ENCODE measurements around the gene NLGN1.

Gene NLGN1

DNA sequence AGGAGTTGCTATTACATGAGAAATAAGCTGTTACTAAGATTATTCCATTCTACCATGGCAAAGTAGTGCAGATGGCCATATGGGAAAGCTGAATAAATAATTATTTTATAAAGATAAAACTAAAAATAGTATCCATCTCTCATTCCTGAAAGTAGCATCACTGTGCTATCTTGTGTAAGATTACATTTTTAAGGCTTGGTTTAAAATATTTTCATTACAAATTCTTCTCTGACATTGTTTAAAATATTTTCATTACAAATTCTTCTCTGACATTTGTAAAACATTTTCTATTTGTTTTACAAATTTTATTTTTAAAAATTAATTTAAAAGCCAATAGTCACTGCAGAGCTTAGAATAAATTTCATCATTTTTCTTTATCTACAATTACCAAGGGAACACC is 796.1 kb downstream of the NLGN1 start:
- peak overlapping the region; percentile 84 for H3K27ac ChIP-seq
- TF ChIP-seq, protein P1, sequence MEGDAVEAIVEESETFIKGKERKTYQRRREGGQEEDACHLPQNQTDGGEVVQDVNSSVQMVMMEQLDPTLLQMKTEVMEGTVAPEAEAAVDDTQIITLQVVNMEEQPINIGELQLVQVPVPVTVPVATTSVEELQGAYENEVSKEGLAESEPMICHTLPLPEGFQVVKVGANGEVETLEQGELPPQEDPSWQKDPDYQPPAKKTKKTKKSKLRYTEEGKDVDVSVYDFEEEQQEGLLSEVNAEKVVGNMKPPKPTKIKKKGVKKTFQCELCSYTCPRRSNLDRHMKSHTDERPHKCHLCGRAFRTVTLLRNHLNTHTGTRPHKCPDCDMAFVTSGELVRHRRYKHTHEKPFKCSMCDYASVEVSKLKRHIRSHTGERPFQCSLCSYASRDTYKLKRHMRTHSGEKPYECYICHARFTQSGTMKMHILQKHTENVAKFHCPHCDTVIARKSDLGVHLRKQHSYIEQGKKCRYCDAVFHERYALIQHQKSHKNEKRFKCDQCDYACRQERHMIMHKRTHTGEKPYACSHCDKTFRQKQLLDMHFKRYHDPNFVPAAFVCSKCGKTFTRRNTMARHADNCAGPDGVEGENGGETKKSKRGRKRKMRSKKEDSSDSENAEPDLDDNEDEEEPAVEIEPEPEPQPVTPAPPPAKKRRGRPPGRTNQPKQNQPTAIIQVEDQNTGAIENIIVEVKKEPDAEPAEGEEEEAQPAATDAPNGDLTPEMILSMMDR (IDR thresholded peaks at IDR 0.05): no peak
- no peak for TF ChIP-seq ZFX (IDR thresholded peaks at IDR 0.05; ENCODE audit: borderline replicate concordance)

DNA sequence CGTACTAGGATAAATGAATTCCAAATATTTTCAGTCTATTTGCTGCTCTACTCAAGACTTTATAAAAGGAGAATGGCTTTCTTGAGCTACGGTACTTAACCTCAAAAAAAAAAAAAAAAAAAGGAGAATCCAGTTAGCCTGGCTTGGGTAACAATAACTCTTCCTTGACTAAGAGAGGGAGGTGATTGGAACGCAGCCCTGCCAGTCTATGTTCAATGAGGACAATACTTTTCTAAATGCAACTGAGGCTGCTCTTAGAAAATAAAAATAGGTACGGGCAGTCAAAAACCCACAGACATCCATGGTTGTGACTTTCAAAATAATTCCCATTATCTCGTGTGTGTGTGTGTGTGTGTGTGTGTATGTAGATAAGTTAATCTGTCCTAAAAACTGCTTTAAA is 799.9 kb downstream of the NLGN1 start:
- H3K27ac ChIP-seq: peak overlapping the region; percentile 87
- TF ChIP-seq ZFX (IDR thresholded peaks at IDR 0.05; ENCODE audit: borderline replicate concordance): no peak
- TF ChIP-seq, protein P1 (IDR thresholded peaks at IDR 0.05): no peak

DNA sequence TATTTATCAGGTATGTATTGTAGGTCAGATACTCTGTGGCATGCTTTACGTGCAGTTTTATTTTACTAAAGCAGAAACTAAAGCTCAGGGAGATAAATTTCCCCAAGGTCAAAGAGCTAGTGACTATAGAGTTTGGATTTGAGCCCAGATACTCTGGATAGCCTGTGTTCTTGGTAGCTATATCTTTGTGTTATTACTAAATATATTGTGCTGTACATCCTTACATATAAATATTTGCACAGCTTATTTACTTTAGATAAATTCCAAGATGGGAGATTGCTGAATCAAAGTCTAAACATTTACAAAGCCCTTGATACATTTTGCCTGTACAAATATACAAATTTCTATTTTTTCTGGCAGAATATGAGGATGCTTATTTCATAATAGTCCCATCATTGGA is 800.7 kb downstream of the NLGN1 start:
- TF ChIP-seq, protein P1 (IDR thresholded peaks at IDR 0.05): no peak
- no peak for TF ChIP-seq ZFX (IDR thresholded peaks at IDR 0.05; ENCODE audit: borderline replicate concordance)
- peak overlapping the region; percentile 87 for H3K27ac ChIP-seq

- TF ChIP-seq, protein P1 (IDR thresholded peaks at IDR 0.05): no peak
- TF ChIP-seq ZFX (IDR thresholded peaks at IDR 0.05; ENCODE audit: borderline replicate concordance): no peak
- peak overlapping the region; percentile 87; the same call in 1 of the 2 replicates for H3K27ac ChIP-seq
Observed at GRCh38 chr3:174199696-174200095, 802.2 kb downstream of the NLGN1 start.

GRCh38 chr3:174202116-174202515 is 804.6 kb downstream of the NLGN1 start:
- TF ChIP-seq, protein P1 (IDR thresholded peaks at IDR 0.05): no peak
- no peak for TF ChIP-seq ZFX (IDR thresholded peaks at IDR 0.05; ENCODE audit: borderline replicate concordance)
- H3K27ac ChIP-seq: peak overlapping the region; percentile 28

DNA sequence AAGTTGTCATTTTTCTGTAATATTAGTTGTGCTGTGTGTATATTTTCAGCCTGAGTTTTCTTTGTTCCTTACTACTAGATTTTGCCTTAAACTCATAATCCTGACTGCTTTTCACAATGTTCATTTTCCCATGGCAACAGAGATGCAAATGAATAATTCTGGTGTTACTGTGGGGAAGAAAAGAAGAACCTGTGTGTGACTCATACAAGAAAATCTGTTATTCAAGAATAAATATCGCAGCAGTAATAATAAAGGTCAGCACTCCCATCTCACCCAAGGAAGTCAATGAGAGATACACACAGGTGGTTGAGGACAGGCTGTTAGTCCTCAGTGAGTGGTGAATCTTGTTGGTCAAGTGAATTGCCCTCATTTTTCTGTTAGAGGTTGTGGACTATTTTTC is 805.0 kb downstream of the NLGN1 start:
- TF ChIP-seq, protein P1 (IDR thresholded peaks at IDR 0.05): no peak
- no peak for TF ChIP-seq ZFX (IDR thresholded peaks at IDR 0.05; ENCODE audit: borderline replicate concordance)
- peak overlapping the region; percentile 28; the same call in 1 of the 2 replicates for H3K27ac ChIP-seq

GRCh38 chr3:174204765-174205164 is 807.2 kb downstream of the NLGN1 start:
- H3K27ac ChIP-seq: no peak overlapping the region
- no peak for TF ChIP-seq ZFX (IDR thresholded peaks at IDR 0.05; ENCODE audit: borderline replicate concordance)
- TF ChIP-seq, protein P1 (IDR thresholded peaks at IDR 0.05): no peak
